Suppressor macrophage treated with lipopolysaccharide for 4 hours (primary cell): ENCODE data around the gene HDAC4.

ENCODE experiments used
- DNase-seq: peaks from one replicate; pipeline ENCODE4 v3.0.0-alpha.2; 2020

The HDAC4 gene

GRCh38 chr2:239381709-239382134 lies 19.1 kb downstream of the HDAC4 start:
- DNase-seq: peak; percentile 63

GRCh38 chr2:239380831-239381708 lies 19.8 kb downstream of the HDAC4 start:
- peak; percentile 90 for DNase-seq

GRCh38 chr2:239379641-239380170 lies 21.1 kb downstream of the HDAC4 start:
- no peak for DNase-seq

GRCh38 chr2:239378918-239379640 lies 21.7 kb downstream of the HDAC4 start:
- DNase-seq: peak; percentile 48

GRCh38 chr2:239378021-239378917 lies 22.6 kb downstream of the HDAC4 start:
- no peak for DNase-seq

GRCh38 chr2:239377591-239377990 lies 23.2 kb downstream of the HDAC4 start:
- DNase-seq: no peak

GRCh38 chr2:239376942-239377531 lies 23.8 kb downstream of the HDAC4 start:
- DNase-seq: no peak

- no peak for DNase-seq
These were observed 24.5 kb downstream of the HDAC4 start for GRCh38 chr2:239376351-239376750.

- DNase-seq: no peak
These were observed 25.4 kb downstream of the HDAC4 start for GRCh38 chr2:239375278-239376061.

GRCh38 chr2:239374896-239375277 lies 25.9 kb downstream of the HDAC4 start:
- DNase-seq: no peak

GRCh38 chr2:239372835-239373234 lies 28.0 kb downstream of the HDAC4 start:
- DNase-seq: no peak

- DNase-seq: no peak
These were observed 28.8 kb downstream of the HDAC4 start for GRCh38 chr2:239371726-239372686.

- DNase-seq: no peak
These were observed 29.7 kb downstream of the HDAC4 start for GRCh38 chr2:239370876-239371725.

- no peak for DNase-seq
These were observed 30.4 kb downstream of the HDAC4 start for GRCh38 chr2:239370403-239370802.

GRCh38 chr2:239369631-239370161 lies 31.1 kb downstream of the HDAC4 start:
- DNase-seq: peak; percentile 94

GRCh38 chr2:239368906-239369552 lies 31.8 kb downstream of the HDAC4 start:
- DNase-seq: no peak

- no peak for DNase-seq
These were observed 32.5 kb downstream of the HDAC4 start for GRCh38 chr2:239368321-239368720.

GRCh38 chr2:239366740-239367139 lies 34.1 kb downstream of the HDAC4 start:
- DNase-seq: no peak
